ENCODE results near the gene RNF115.
"Not testable (repeated sequence)": the region's sequence is repeated elsewhere in the genome, so short reads cannot be mapped to it uniquely, and the experiment has no call there.

RNF115 gene

GRCh38 chr1:145827966-145828365 is 4.1 kb upstream of the RNF115 start:
- no peak for DNase-seq (ENCODE audit: low read depth in 3 of 3)

- no peak for DNase-seq (ENCODE audit: low read depth in 3 of 3)
These were observed 2.1 kb upstream of the RNF115 start for GRCh38 chr1:145826030-145826429.

- no peak for DNase-seq (ENCODE audit: low read depth in 3 of 3)
These were observed 576 bp upstream of the RNF115 start for GRCh38 chr1:145824499-145824842.

GRCh38 chr1:145822779-145823331 is 1.0 kb downstream of the RNF115 start:
- DNase-seq (ENCODE audit: low read depth in 3 of 3), result not testable (repeated sequence)

- DNase-seq (ENCODE audit: low read depth in 3 of 3), result not testable (repeated sequence)
These were observed 5.8 kb downstream of the RNF115 start for GRCh38 chr1:145818095-145818494.

GRCh38 chr1:145812977-145813810 is 10.7 kb downstream of the RNF115 start:
- not testable (repeated sequence) for DNase-seq (ENCODE audit: low read depth in 3 of 3)

GRCh38 chr1:145806844-145807243 is 17.1 kb downstream of the RNF115 start:
- no peak for DNase-seq (ENCODE audit: low read depth in 3 of 3)

GRCh38 chr1:145806408-145806807 is 17.5 kb downstream of the RNF115 start:
- DNase-seq (ENCODE audit: low read depth in 3 of 3), result no peak

- no peak for DNase-seq (ENCODE audit: low read depth in 3 of 3)
These were observed 18.8 kb downstream of the RNF115 start for GRCh38 chr1:145805057-145805456.

- no peak for DNase-seq (ENCODE audit: low read depth in 3 of 3)
These were observed 19.5 kb downstream of the RNF115 start for GRCh38 chr1:145804235-145805045.

GRCh38 chr1:145799806-145800205 is 24.1 kb downstream of the RNF115 start:
- DNase-seq (ENCODE audit: low read depth in 3 of 3), result no peak

- no peak for DNase-seq (ENCODE audit: low read depth in 3 of 3)
These were observed 27.1 kb downstream of the RNF115 start for GRCh38 chr1:145796753-145797152.

- no peak for DNase-seq (ENCODE audit: low read depth in 3 of 3)
These were observed 28.5 kb downstream of the RNF115 start for GRCh38 chr1:145795257-145795881.

- no peak for DNase-seq (ENCODE audit: low read depth in 3 of 3)
These were observed 31.4 kb downstream of the RNF115 start for GRCh38 chr1:145792484-145792883.

GRCh38 chr1:145791860-145792259 is 32.0 kb downstream of the RNF115 start:
- DNase-seq (ENCODE audit: low read depth in 3 of 3), result not testable (repeated sequence)

- no peak for DNase-seq (ENCODE audit: low read depth in 3 of 3)
These were observed 35.3 kb downstream of the RNF115 start for GRCh38 chr1:145788580-145788979.

- DNase-seq (ENCODE audit: low read depth in 3 of 3), result no peak
These were observed 37.6 kb downstream of the RNF115 start for GRCh38 chr1:145786271-145786670.

- no peak for DNase-seq (ENCODE audit: low read depth in 3 of 3)
These were observed 38.3 kb downstream of the RNF115 start for GRCh38 chr1:145785547-145785946.

GRCh38 chr1:145784409-145784808 is 39.5 kb downstream of the RNF115 start:
- DNase-seq (ENCODE audit: low read depth in 3 of 3), result no peak

- no peak for DNase-seq (ENCODE audit: low read depth in 3 of 3)
These were observed 41.4 kb downstream of the RNF115 start for GRCh38 chr1:145782272-145783099.

GRCh38 chr1:145778146-145778540 is 45.8 kb downstream of the RNF115 start:
- DNase-seq (ENCODE audit: low read depth in 3 of 3), result no peak

Measured in stimulated activated CD4-positive, alpha-beta T cell treated with anti-CD3 and anti-CD28 coated beads, TNF-alpha, amount 100 ng/mL, for 48 hours (primary cell).